Suprapubic skin (tissue), 3 donors: ENCODE measurements around the gene NAV3.
"Not testable (repeated sequence)": the region's sequence is repeated elsewhere in the genome, so short reads cannot be mapped to it uniquely, and the experiment has no call there.

Source experiments
- CTCF ChIP-seq, 2 donors: fragments of 200-600 bp in 1 of 2; fragments of 450-650 bp in 1 of 2; sonication (generic) in 1 of 2; IDR thresholded peaks; one replicate each; pipeline ENCODE4 v1.5.1; 2016 to 2019; ENCODE audit warnings: antibody characterized with exemption in 2 of 2, mild to moderate bottlenecking in 1 of 2, moderate library complexity in 1 of 2
- POLR2A ChIP-seq, 2 donors: fragments of 450-650 bp; IDR thresholded peaks; one replicate each; pipeline ENCODE4 v1.6.1; 2017; ENCODE audit warnings: antibody characterized with exemption in 2 of 2, mild to moderate bottlenecking in 2 of 2, moderate library complexity in 2 of 2

- TF ChIP-seq CTCF, POLR2A (IDR thresholded peaks at IDR 0.05): not testable (repeated sequence)
Measured at GRCh38 chr12:78102801-78103200, 272.1 kb downstream of the NAV3 start.
